Peyer's patch (tissue), 4 donors: Measurements from ENCODE around the gene TMEM242.

Experiments used
- POLR2A ChIP-seq, 2 donors: fragments of 450-650 bp; IDR thresholded peaks; one replicate each; pipeline ENCODE4 v1.5.1; 2017; ENCODE audit warnings: antibody characterized with exemption in 2 of 2, mild to moderate bottlenecking in 2 of 2, moderate library complexity in 2 of 2
- TF ChIP-seq, protein P1 (sequence below), 6 experiments: fragments of 450-650 bp in 4 of 6; fragments of 200-600 bp in 2 of 6; sonication (generic) in 1 of 6; IDR thresholded peaks; one replicate each; pipeline ENCODE4 v1.5.1; 2017 to 2019; ENCODE audit warnings: antibody characterized with exemption in 6 of 6, mild to moderate bottlenecking in 3 of 6, moderate library complexity in 1 of 6

DNA sequence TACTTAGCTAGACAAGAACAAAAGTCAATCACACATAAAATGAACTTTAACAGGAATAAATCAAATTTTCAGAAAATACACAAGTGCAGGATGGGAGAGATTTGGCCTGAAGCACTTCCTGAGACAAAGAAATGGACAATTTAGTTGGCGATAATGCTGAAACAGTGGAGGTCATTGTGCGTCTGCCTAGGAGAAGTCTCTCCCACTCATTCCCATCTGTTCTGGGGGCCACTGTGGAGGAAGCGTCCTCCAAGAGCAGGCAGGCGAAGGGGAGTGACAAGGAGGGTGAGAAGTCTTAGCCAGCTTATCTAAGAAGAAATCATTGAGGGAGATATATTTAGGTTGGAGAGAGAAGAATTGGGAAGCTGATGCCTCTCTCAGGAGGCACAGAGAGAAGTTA, 10.2 kb upstream of the TMEM242 start:
- TF ChIP-seq POLR2A (IDR thresholded peaks at IDR 0.05): no peak
- TF ChIP-seq, protein P1, sequence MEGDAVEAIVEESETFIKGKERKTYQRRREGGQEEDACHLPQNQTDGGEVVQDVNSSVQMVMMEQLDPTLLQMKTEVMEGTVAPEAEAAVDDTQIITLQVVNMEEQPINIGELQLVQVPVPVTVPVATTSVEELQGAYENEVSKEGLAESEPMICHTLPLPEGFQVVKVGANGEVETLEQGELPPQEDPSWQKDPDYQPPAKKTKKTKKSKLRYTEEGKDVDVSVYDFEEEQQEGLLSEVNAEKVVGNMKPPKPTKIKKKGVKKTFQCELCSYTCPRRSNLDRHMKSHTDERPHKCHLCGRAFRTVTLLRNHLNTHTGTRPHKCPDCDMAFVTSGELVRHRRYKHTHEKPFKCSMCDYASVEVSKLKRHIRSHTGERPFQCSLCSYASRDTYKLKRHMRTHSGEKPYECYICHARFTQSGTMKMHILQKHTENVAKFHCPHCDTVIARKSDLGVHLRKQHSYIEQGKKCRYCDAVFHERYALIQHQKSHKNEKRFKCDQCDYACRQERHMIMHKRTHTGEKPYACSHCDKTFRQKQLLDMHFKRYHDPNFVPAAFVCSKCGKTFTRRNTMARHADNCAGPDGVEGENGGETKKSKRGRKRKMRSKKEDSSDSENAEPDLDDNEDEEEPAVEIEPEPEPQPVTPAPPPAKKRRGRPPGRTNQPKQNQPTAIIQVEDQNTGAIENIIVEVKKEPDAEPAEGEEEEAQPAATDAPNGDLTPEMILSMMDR (IDR thresholded peaks at IDR 0.05): no peak
